GM21360 (cell line): ENCODE data around the gene EEFSEC.

Experiments used
- ATAC-seq: cut with Tn5 transposase; IDR thresholded peaks from one replicate; pipeline ENCODE4 v1.9.1; 2021; ENCODE audit warnings: mild to moderate bottlenecking, moderate library complexity; ENCODE audit not compliant: unreplicated experiment

Gene EEFSEC

GRCh38 chr3:128457937-128458336 is 304.7 kb downstream of the EEFSEC start:
- ATAC-seq = no peak
